Esophagus squamous epithelium (tissue), 5 donors: ENCODE measurements around the gene KLHDC10. TPM values are rescaled to one million over a fixed set of nuclear protein-coding genes. Genes with fewer than 3 reads are reported as not detected.
"Not testable (repeated sequence)": the region's sequence is repeated elsewhere in the genome, so short reads cannot be mapped to it uniquely, and the experiment has no call there.

Experiments used
- DNase-seq: peaks from one replicate; lab custom pipeline; 2025; lab: John Stamatoyannopoulos, UW
- H3K27ac ChIP-seq, 4 donors: fragments of 200-600 bp; sonication (generic); one replicate each; pipeline ENCODE4 v1.5.1; 2016 to 2019; ENCODE audit warnings: mild to moderate bottlenecking in 1 of 4
- H3K27me3 ChIP-seq, 4 donors: fragments of 200-600 bp; sonication (generic); 1 replicate in 3 of 4; 2 replicates in 1 of 4; pipeline versions ENCODE4 v1.5.1 to v1.6.0; 2017 to 2021; ENCODE audit warnings: antibody characterized with exemption in 1 of 4
- H3K36me3 ChIP-seq, 3 donors: fragments of 200-600 bp; sonication (generic); one replicate each; pipeline ENCODE4 v1.5.1; 2016 to 2019
- H3K4me1 ChIP-seq, 3 donors: fragments of 200-600 bp; sonication (generic); one replicate each; pipeline ENCODE4 v1.5.1; 2017 to 2019
- H3K4me3 ChIP-seq, 4 donors: fragments of 200-600 bp; sonication (generic); 1 replicate in 3 of 4; 2 replicates in 1 of 4; pipeline ENCODE4 v1.5.1; 2016 to 2019; ENCODE audit warnings: mild to moderate bottlenecking in 2 of 4, moderate library complexity in 1 of 4
- H3K9me3 ChIP-seq, 3 donors: fragments of 200-600 bp; sonication (generic); one replicate each; pipeline ENCODE4 v1.5.1; 2016 to 2019
- CTCF ChIP-seq, 6 experiments: fragments of 450-650 bp in 4 of 6; fragments of 200-600 bp in 2 of 6; sonication (generic) in 2 of 6; IDR thresholded peaks; one replicate each; pipeline ENCODE4 v1.5.1; 2016 to 2019; ENCODE audit warnings: antibody characterized with exemption in 6 of 6, mild to moderate bottlenecking in 4 of 6, moderate library complexity in 4 of 6
- POLR2A ChIP-seq, 4 donors: fragments of 450-650 bp; IDR thresholded peaks; one replicate each; pipeline ENCODE4 v1.6.1; 2017; ENCODE audit warnings: antibody characterized with exemption in 4 of 4, mild to moderate bottlenecking in 4 of 4, moderate library complexity in 3 of 4
- WGBS, 2 donors: methylation state at CpG; one replicate each; pipeline ENCODE4 v1.1.5; 2018; 5-methylcytosine and 5-hydroxymethylcytosine counted together
- intact Hi-C: fragments of 100-400 bp; cut with DNase I; formaldehyde crosslinking; loops from one replicate; pipeline ENCODE4 v1.15.0; 2022
- total RNA-seq, 4 donors: library from RNA; depleted of rRNA; stranded (reverse); fragments of >200 nt; gene quantifications; one replicate each; pipeline ENCODE4 v1.1.0, GENCODE V29; 2016
- donor health status: DM: yes; HTN: yes; CAD: no.

The KLHDC10 gene
- total RNA-seq, 4 donors from 2014 or later, result 11.9 to 17.5 (median 15.7) TPM

GRCh38 chr7:130144312-130145171 lies 74.2 kb downstream of the KLHDC10 start:
- Histone ChIP-seq H3K9me3 (no peaks in the 10 kb centered on the region), H3K27me3 (no peaks in the 10 kb centered on the region), H3K4me1 (peaks cover 2 to 24% (median 14%) of the 10 kb centered on the region in 3 donors), H3K36me3 (no peaks in the 10 kb centered on the region), H3K4me3 (no peak overlapping the region), H3K27ac (no peak overlapping the region)
- intact Hi-C loops, result no loop called here
- 61 to 65% methylated on average over 12 to 14 of the region's 14 CpGs for WGBS, 2 donors
- DNase-seq, result no peak
- TF ChIP-seq POLR2A (IDR thresholded peaks at IDR 0.05) (no peak), CTCF (IDR thresholded peaks at IDR 0.05) (no peak)

- Histone ChIP-seq H3K27ac (no peak overlapping the region), H3K4me3 (no peak overlapping the region), H3K9me3 (no peaks in the 10 kb centered on the region), H3K36me3 (no peaks in the 10 kb centered on the region), H3K4me1 (peaks cover 2 to 21% (median 14%) of the 10 kb centered on the region in 3 donors), H3K27me3 (no peaks in the 10 kb centered on the region)
- intact Hi-C loops, result no loop called here
- DNase-seq, result no peak
- TF ChIP-seq CTCF (IDR thresholded peaks at IDR 0.05), result no peak
- TF ChIP-seq POLR2A (IDR thresholded peaks at IDR 0.05), result no peak
- WGBS, 2 donors, result 78 to 83% methylated on average over 14 of the region's 14 CpGs
These were observed 75.2 kb downstream of the KLHDC10 start for GRCh38 chr7:130145424-130146100.

- intact Hi-C loops, H3K27me3 ChIP-seq, H3K4me3 ChIP-seq, H3K27ac ChIP-seq, DNase-seq, H3K36me3 ChIP-seq, H3K9me3 ChIP-seq: not testable (repeated sequence)
- H3K4me1 ChIP-seq, result peaks cover 0 to 15% (median 14%) of the 10 kb centered on the region in 3 donors
- 74 to 86% methylated on average over 3 to 5 of the region's 5 CpGs for WGBS, 2 donors
These were observed 75.8 kb downstream of the KLHDC10 start for GRCh38 chr7:130146142-130146541.

GRCh38 chr7:130146693-130147405 lies 76.5 kb downstream of the KLHDC10 start:
- DNase-seq, result no peak
- no peaks in the 10 kb centered on the region for H3K36me3 ChIP-seq
- intact Hi-C loops, result no loop called here
- no peak overlapping the region for H3K27ac ChIP-seq
- no peaks in the 10 kb centered on the region for H3K27me3 ChIP-seq
- 84 to 93% methylated on average over 8 of the region's 9 CpGs for WGBS, 2 donors
- no peak overlapping the region for H3K4me3 ChIP-seq
- peaks cover 0 to 8% (median 7%) of the 10 kb centered on the region in 3 donors for H3K4me1 ChIP-seq
- no peak for TF ChIP-seq CTCF (IDR thresholded peaks at IDR 0.05)
- TF ChIP-seq POLR2A (IDR thresholded peaks at IDR 0.05), result no peak
- H3K9me3 ChIP-seq, result no peaks in the 10 kb centered on the region

GRCh38 chr7:130147710-130148325 lies 77.5 kb downstream of the KLHDC10 start:
- intact Hi-C loops, result no loop called here
- TF ChIP-seq CTCF (IDR thresholded peaks at IDR 0.05) (no peak), POLR2A (IDR thresholded peaks at IDR 0.05) (no peak)
- Histone ChIP-seq H3K4me3 (no peak overlapping the region), H3K9me3 (no peaks in the 10 kb centered on the region), H3K4me1 (peaks cover 0 to 2% (median 0%) of the 10 kb centered on the region in 3 donors), H3K27me3 (no peaks in the 10 kb centered on the region), H3K27ac (no peak overlapping the region), H3K36me3 (no peaks in the 10 kb centered on the region)
- DNase-seq, result no peak
- 89 to 100% methylated on average over 2 to 9 of the region's 14 CpGs for WGBS, 2 donors
